Measurements from ENCODE around the gene HAO1.
"Not testable (repeated sequence)": the region's sequence is repeated elsewhere in the genome, so short reads cannot be mapped to it uniquely, and the experiment has no call there.

HAO1 gene

DNA sequence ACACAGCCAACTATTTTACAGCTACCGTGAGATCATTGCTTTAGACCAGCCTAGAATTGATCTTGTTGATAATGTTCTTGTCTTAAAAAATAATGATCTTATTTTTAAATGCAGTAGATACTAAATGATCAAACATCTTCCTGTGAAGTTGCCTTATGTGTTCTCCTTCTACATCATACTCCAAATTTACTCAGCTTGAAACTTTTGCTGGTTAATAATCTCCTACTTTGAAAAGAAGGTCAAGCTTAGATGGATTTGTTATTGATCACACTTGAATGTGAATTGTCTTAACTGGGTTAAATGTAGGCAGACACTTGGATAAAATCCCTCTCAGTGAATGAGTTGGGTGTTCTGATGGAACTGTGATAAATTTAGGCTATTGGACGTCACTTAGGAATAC is 91.9 kb downstream of the HAO1 start:
- Histone ChIP-seq H3K27ac (no peak overlapping the region), H3K27me3 (peaks cover 0 to 2% of the 10 kb centered on the region in 2 donors), H3K4me3 (no peak overlapping the region), H3K36me3 (no peaks in the 10 kb centered on the region), H3K4me1 (no peaks in the 10 kb centered on the region), H3K9me3 (no peaks in the 10 kb centered on the region)
- intact Hi-C loops (cut with DNase I; ENCODE audit: low total_unique reads), result no loop called here
- TF ChIP-seq, protein P1, sequence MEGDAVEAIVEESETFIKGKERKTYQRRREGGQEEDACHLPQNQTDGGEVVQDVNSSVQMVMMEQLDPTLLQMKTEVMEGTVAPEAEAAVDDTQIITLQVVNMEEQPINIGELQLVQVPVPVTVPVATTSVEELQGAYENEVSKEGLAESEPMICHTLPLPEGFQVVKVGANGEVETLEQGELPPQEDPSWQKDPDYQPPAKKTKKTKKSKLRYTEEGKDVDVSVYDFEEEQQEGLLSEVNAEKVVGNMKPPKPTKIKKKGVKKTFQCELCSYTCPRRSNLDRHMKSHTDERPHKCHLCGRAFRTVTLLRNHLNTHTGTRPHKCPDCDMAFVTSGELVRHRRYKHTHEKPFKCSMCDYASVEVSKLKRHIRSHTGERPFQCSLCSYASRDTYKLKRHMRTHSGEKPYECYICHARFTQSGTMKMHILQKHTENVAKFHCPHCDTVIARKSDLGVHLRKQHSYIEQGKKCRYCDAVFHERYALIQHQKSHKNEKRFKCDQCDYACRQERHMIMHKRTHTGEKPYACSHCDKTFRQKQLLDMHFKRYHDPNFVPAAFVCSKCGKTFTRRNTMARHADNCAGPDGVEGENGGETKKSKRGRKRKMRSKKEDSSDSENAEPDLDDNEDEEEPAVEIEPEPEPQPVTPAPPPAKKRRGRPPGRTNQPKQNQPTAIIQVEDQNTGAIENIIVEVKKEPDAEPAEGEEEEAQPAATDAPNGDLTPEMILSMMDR (IDR thresholded peaks at IDR 0.05), result no peak
- no peak for DNase-seq

DNA sequence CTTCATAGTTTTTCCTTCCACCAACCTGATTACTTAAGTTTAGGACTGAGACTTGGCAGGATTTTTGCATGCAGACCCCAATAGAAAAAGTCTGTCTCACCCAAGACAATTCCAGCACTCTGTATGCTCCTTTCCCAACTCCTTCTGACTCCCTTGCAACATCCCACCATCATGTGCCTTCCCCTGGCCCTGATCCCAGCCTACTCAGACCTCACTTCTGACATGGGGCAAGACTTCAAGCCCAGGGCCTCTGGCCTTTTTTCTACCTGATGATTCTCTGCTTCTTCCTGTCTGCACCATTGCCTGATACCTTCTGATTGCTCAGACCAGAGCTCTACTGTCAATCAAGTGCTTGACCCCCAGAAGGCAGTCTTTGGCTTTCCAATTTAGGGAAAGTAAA is 96.6 kb downstream of the HAO1 start:
- TF ChIP-seq, protein P1 (IDR thresholded peaks at IDR 0.05), result no peak
- H3K4me3 ChIP-seq, result no peak overlapping the region
- H3K27ac ChIP-seq, result no peak overlapping the region
- peak in 1 of 2 donors; percentile 75 for DNase-seq
- no peaks in the 10 kb centered on the region for H3K9me3 ChIP-seq
- intact Hi-C loops (cut with DNase I; ENCODE audit: low total_unique reads), result no loop called here
- no peaks in the 10 kb centered on the region for H3K27me3 ChIP-seq
- H3K36me3 ChIP-seq, result no peaks in the 10 kb centered on the region
- H3K4me1 ChIP-seq, result peaks cover 0 to 8% (median 0%) of the 10 kb centered on the region in 4 donors

DNA sequence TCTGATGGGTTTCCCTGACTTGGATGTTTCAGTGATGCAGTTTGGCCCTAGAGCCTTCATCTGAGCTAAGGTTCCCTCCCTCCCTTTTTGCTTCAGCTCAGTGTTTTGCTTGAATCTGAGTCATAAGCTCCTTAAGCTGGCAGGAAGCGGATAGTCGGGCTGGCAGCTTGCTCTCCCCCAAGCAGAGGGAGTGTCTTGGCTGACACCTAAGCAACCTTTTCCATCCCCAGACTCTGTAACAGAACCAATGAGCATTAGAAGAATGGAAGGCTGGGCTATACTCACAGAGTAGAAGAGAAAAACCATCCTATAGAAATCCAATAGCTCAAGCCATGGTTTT is 98.3 kb downstream of the HAO1 start:
- H3K27ac ChIP-seq, result no peak overlapping the region
- TF ChIP-seq, protein P1 (IDR thresholded peaks at IDR 0.05), result no peak
- DNase-seq, result peak in 1 of 2 donors; percentile 45

DNA sequence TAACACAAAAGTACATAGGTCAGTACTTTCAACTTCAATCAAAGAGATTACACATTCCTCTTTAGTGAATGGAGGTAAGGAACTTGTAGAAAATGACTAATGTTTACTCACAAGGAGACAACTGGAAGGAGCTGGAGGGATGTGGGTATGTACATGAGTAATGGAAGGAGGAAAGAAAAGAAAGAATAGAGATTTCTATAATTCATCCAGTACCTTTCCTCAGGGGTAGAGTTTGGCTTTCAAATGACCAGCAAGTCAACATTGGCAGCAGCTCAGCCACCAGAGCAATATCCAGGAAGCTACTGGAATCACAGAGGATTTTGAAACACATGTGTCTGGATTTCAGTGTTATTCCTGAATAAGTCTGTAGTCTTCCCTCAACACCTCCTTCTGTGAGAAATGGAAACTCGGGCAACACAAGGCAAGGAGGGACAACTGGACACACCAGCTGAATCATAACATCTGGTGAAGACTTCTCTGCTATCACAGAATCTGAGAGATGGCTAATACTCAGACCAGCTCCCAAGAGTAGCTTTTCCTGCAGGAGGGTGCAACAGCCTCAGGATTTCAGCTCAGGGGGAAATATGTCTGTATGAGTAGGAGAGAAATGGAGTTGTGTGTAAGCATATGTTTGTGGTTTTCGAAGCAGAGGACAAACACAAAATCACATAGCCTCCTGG is 98.8 kb downstream of the HAO1 start:
- Histone ChIP-seq H3K9me3 (no peaks in the 10 kb centered on the region), H3K27ac (no peak overlapping the region), H3K27me3 (no peaks in the 10 kb centered on the region), H3K4me1 (peaks cover 0 to 8% (median 0%) of the 10 kb centered on the region in 4 donors), H3K4me3 (no peak overlapping the region), H3K36me3 (no peaks in the 10 kb centered on the region)
- DNase-seq, result peak in 1 of 2 donors; percentile 30
- TF ChIP-seq, protein P1 (IDR thresholded peaks at IDR 0.05), result no peak
- intact Hi-C loops (cut with DNase I; ENCODE audit: low total_unique reads), result no loop called here

More for the DNA sequence above, 98.3 kb downstream of the HAO1 start:
- Histone ChIP-seq H3K36me3 (no peaks in the 10 kb centered on the region), H3K4me1 (peaks cover 0 to 8% (median 0%) of the 10 kb centered on the region in 4 donors), H3K4me3 (no peak overlapping the region), H3K9me3 (no peaks in the 10 kb centered on the region), H3K27me3 (no peaks in the 10 kb centered on the region)
- intact Hi-C loops (cut with DNase I; ENCODE audit: low total_unique reads), result no loop called here

DNA sequence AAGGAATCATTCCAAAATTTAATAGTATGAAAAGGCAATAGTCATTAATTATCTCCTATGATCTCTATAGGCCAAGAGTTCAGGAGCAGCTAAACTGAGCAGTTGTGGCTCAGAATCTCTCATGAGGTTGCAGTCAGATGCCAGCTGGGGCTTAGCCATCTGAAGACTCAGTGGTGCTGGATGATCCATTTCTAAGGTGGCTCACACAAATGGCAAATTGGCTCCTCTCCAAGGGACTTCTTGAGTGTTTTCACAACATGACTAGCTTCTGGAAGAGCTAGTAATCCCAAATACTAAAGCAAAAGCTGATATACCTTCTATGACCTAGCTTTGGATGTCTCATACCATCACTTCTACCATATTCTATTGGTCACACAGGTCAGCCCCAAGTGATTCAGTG is 104.2 kb downstream of the HAO1 start:
- no peaks in the 10 kb centered on the region for H3K27me3 ChIP-seq
- no peak overlapping the region for H3K27ac ChIP-seq
- no peak for DNase-seq
- H3K4me1 ChIP-seq, result no peaks in the 10 kb centered on the region
- no peaks in the 10 kb centered on the region for H3K36me3 ChIP-seq
- TF ChIP-seq, protein P1 (IDR thresholded peaks at IDR 0.05), result no peak
- no peak overlapping the region for H3K4me3 ChIP-seq
- peaks cover 0 to 6% (median 0%) of the 10 kb centered on the region in 3 donors for H3K9me3 ChIP-seq
- intact Hi-C loops (cut with DNase I; ENCODE audit: low total_unique reads), result no loop called here

DNA sequence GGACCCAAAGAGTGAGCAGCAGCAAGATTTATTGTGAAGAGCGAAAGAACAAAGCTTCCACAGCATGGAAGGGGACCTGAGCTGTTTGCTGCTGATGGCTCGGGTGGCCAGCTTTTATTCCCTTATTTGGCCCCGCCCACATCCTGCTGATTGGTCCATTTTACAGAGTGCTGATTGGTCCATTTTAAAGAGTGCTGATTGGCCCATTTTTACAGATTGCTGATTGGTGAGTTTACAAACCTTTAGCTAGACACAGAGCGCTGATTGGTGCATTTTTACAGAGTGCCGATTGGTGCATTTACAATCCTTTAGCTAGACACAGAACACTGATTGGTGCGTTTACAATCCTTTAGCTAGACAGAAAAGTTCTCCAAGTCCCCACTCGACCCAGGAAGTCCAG is 105.8 kb downstream of the HAO1 start:
- intact Hi-C loops (cut with DNase I; ENCODE audit: low total_unique reads); H3K4me1 ChIP-seq; DNase-seq; H3K27me3 ChIP-seq; H3K36me3 ChIP-seq; H3K4me3 ChIP-seq; H3K27ac ChIP-seq; H3K9me3 ChIP-seq: not testable (repeated sequence)
